K562 (cell line): ENCODE data around the gene LRP1B. TPM values are rescaled to one million over a fixed set of nuclear protein-coding genes. Genes with fewer than 3 reads are reported as not detected.

Experiments
- ATAC-seq: fragments of 200-7000 bp; cut with Tn5 transposase; 3 replicates; pipeline ENCODE4 v1.9.1; 2020; ENCODE audit warnings: moderate library complexity
- BruUV-seq: library from RNA; stranded (reverse); fragments of 400-500 nt; replicated peaks from 2 replicates; lab custom pipeline; 2021; lab: Mats Ljungman, UMichigan
- CTCF ChIA-PET: fragments of 300-600 bp; formaldehyde crosslinking; extraction: SDS; loops from one replicate; lab custom pipeline; 2021; ENCODE audit warnings: low intra/inter-chr PET ratio; lab: Yijun Ruan, JAX
- POLR2A ChIA-PET: fragments of 300-600, 350-650 bp; sonication (Branson Sonifier 250); formaldehyde crosslinking; extraction: SDS; loops from one replicate; lab custom pipeline; 2021; ENCODE audit warnings: antibody characterized with exemption, inconsistent platforms; lab: Yijun Ruan, JAX
- DNase-seq, 4 experiments: peaks; one replicate each; pipeline versions ENCODE4 v3.0.0 to v3.0.0-alpha.2; 2011 to 2018; ENCODE audit warnings: low spot score in 3 of 4, mixed read lengths in 3 of 4; ENCODE audit errors: extremely low read depth in 1 of 4
- FAIRE-seq: peaks from 2 replicates; lab custom pipeline; 2011; peaks lifted over from hg19 to GRCh38; lab: Jason Lieb, UNC
- H2AFZ ChIP-seq: 2 replicates; pipeline ENCODE4 v1.6.0; 2011; ENCODE audit warnings: low read depth, low read length, control low read depth, inconsistent platforms
- H3K27ac ChIP-seq: fragments of 200-600 bp; 3 replicates; pipeline ENCODE4 v1.8.0; 2011; ENCODE audit warnings: low read depth, mild to moderate bottlenecking, control low read depth, inconsistent platforms, low read length, moderate library complexity, mixed read lengths; ENCODE audit errors: extremely low read depth
- H3K27me3 ChIP-seq, 2 experiments: fragments of 300-600 bp in 1 of 2; 2 replicates in 1 of 2; 3 replicates in 1 of 2; pipeline versions ENCODE4 v1.6.0 to v1.8.0; 2011; ENCODE audit warnings: inconsistent platforms in 2 of 2, low read length in 2 of 2, mild to moderate bottlenecking in 1 of 2, mixed read lengths in 1 of 2, moderate library complexity in 1 of 2; ENCODE audit not compliant: control insufficient read depth in 2 of 2, insufficient read depth in 2 of 2
- H3K36me3 ChIP-seq: fragments of 300-600 bp; 3 replicates; pipeline ENCODE4 v1.8.0; 2011; ENCODE audit warnings: mild to moderate bottlenecking, low read length, inconsistent platforms; ENCODE audit not compliant: control insufficient read depth, insufficient read depth
- H3K4me1 ChIP-seq, 2 experiments: fragments of 200-600 bp in 1 of 2; replicated peaks in 1 of 2; 2 replicates in 1 of 2; 3 replicates in 1 of 2; pipeline versions ENCODE4 v1.5.1 to v1.8.0; 2011; ENCODE audit warnings: inconsistent platforms in 2 of 2, low read length in 2 of 2, mild to moderate bottlenecking in 1 of 2, mixed read lengths in 1 of 2, moderate library complexity in 1 of 2; ENCODE audit not compliant: control insufficient read depth in 2 of 2, insufficient read depth in 2 of 2
- H3K4me2 ChIP-seq: 2 replicates; pipeline ENCODE4 v1.6.1; 2011; ENCODE audit warnings: low read length, control low read depth, inconsistent platforms, mixed read lengths; ENCODE audit not compliant: insufficient read depth
- H3K4me3 ChIP-seq: fragments of 200-600 bp; sonication (generic), shearing (Covaris generic); 2 replicates; pipeline ENCODE4 v1.5.1; 2016; ENCODE audit warnings: control low read depth, inconsistent platforms
- H3K79me2 ChIP-seq: fragments of 200-600 bp; 3 replicates; pipeline ENCODE4 v1.8.0; 2011; ENCODE audit warnings: low read length, inconsistent platforms; ENCODE audit not compliant: control insufficient read depth, insufficient read depth
- H3K9ac ChIP-seq, 2 experiments: 2 replicates each; pipeline versions ENCODE4 v1.6.0 to v1.6.1; 2011; ENCODE audit warnings: low read depth in 2 of 2, low read length in 2 of 2, control low read depth in 1 of 2, inconsistent platforms in 1 of 2, mild to moderate bottlenecking in 1 of 2, mixed read lengths in 1 of 2; ENCODE audit not compliant: insufficient read depth in 1 of 2
- H3K9me1 ChIP-seq: one replicate; pipeline ENCODE4 v1.6.0; 2011; ENCODE audit warnings: inconsistent platforms, mild to moderate bottlenecking, low read length, moderate library complexity; ENCODE audit not compliant: control insufficient read depth, insufficient read depth
- H3K9me3 ChIP-seq: replicated peaks from 2 replicates; pipeline ENCODE4 v1.5.1; 2011; ENCODE audit warnings: low read depth, low read length, inconsistent platforms; ENCODE audit not compliant: control insufficient read depth, insufficient read depth
- H4K20me1 ChIP-seq: replicated peaks from 2 replicates; pipeline ENCODE4 v1.6.1; 2011; ENCODE audit warnings: low read length, inconsistent platforms, mixed read lengths; ENCODE audit not compliant: control insufficient read depth, insufficient read depth
- BCL6 ChIP-seq: fragments of 250-450 bp; sonication (Bioruptor Pico); IDR thresholded peaks from 2 replicates; pipeline ENCODE4 v1.4.0; 2020
- CBX1 ChIP-seq: sonication (generic); IDR thresholded peaks from 2 replicates; pipeline ENCODE4 v1.6.1; 2016; ENCODE audit warnings: antibody characterized with exemption, low read depth, mild to moderate bottlenecking
- JUNB ChIP-seq: fragments of 450-650 bp; formaldehyde crosslinking; conservative IDR thresholded peaks from 2 replicates; pipeline ENCODE4 v1.4.0; 2020; ENCODE audit warnings: mild to moderate bottlenecking
- KAT7 ChIP-seq: sonication (generic); formaldehyde crosslinking; IDR thresholded peaks from 2 replicates; pipeline ENCODE4 v1.8.0; 2022; ENCODE audit warnings: missing genetic modification reagents, mild to moderate bottlenecking, borderline replicate concordance
- KLF13 ChIP-seq: fragments of 450-650 bp; IDR thresholded peaks from 2 replicates; pipeline ENCODE4 v1.6.1; 2016; ENCODE audit warnings: missing genetic modification characterization, low read depth, mild to moderate bottlenecking, missing compliant biosample characterization, moderate library complexity, borderline replicate concordance
- MCM3 ChIP-seq: fragments of 450-650 bp; IDR thresholded peaks from 2 replicates; pipeline ENCODE4 v1.6.1; 2016
- MTA2 ChIP-seq: fragments of 450-650 bp; IDR thresholded peaks from 2 replicates; pipeline ENCODE4 v1.6.1; 2016; ENCODE audit warnings: low read depth
- NFATC3 ChIP-seq: fragments of 450-650 bp; IDR thresholded peaks from 2 replicates; pipeline ENCODE4 v1.6.1; 2017; ENCODE audit warnings: mild to moderate bottlenecking
- NFRKB ChIP-seq: fragments of 450-650 bp; IDR thresholded peaks from 2 replicates; pipeline ENCODE4 v1.6.1; 2016; ENCODE audit warnings: low read depth
- SFPQ ChIP-seq: fragments of 200-400 bp; formaldehyde crosslinking; IDR thresholded peaks from 2 replicates; pipeline ENCODE4 v1.6.1; 2017; ENCODE audit warnings: mild to moderate bottlenecking, low read depth, low read length, moderate library complexity
- SIN3A ChIP-seq, 2 experiments: fragments of 150-350 bp in 1 of 2; IDR thresholded peaks; 2 replicates each; pipeline ENCODE4 v1.6.1; 2011 to 2016; ENCODE audit warnings: borderline replicate concordance in 2 of 2, low read depth in 2 of 2, low read length in 2 of 2, mild to moderate bottlenecking in 2 of 2, moderate library complexity in 2 of 2; ENCODE audit not compliant: control insufficient read depth in 1 of 2
- SLC30A9 ChIP-seq: fragments of 250-450 bp; sonication (Bioruptor Pico); IDR thresholded peaks from 2 replicates; pipeline ENCODE4 v1.8.0; 2022; ENCODE audit warnings: mild to moderate bottlenecking, moderate library complexity
- SMAD4 ChIP-seq: fragments of 250-450 bp; sonication (Bioruptor Pico); conservative IDR thresholded peaks from 2 replicates; pipeline ENCODE4 v1.8.0; 2021; ENCODE audit warnings: inconsistent platforms, mild to moderate bottlenecking, moderate library complexity
- SMARCB1 ChIP-seq: IDR thresholded peaks from 2 replicates; pipeline ENCODE4 v1.6.1; 2011; ENCODE audit warnings: improper control_type of control experiment, low read depth; ENCODE audit not compliant: insufficient read length
- SMC3 ChIP-seq: conservative IDR thresholded peaks from 2 replicates; pipeline ENCODE4 v1.6.1; 2011; ENCODE audit warnings: low read depth, low read length, improper control_type of control experiment; ENCODE audit not compliant: insufficient read depth
- ZNF511 ChIP-seq: sonication (generic); formaldehyde crosslinking; IDR thresholded peaks from 2 replicates; pipeline ENCODE4 v1.8.0; 2022; ENCODE audit warnings: mild to moderate bottlenecking, missing genetic modification reagents
- WGBS: fragments of 100-300 bp; shearing (Covaris generic); methylation state at CpG from one replicate; pipeline ENCODE4 v1.1.6; 2016; ENCODE audit warnings: low coverage, mixed read lengths; ENCODE audit not compliant: insufficient coverage; ENCODE audit errors: missing lambda C conversion rate; 5-methylcytosine and 5-hydroxymethylcytosine counted together
- in situ Hi-C: fragments of 300-500 bp; cut with MboI; formaldehyde crosslinking; loops from 4 replicates; pipeline ENCODE4 v1.15.0; 2018; ENCODE audit warnings: inconsistent platforms, mixed read lengths
- intact Hi-C: fragments of 100-400 bp; cut with micrococcal nuclease; formaldehyde crosslinking; loops from 2 replicates; pipeline ENCODE4 v1.14.2; 2022
- polyA plus RNA-seq, 8 experiments: library from polyadenylated mRNA; depleted of rRNA in 4 of 8; stranded (reverse) in 5 of 8; unstranded in 3 of 8; fragments of >200 nt; fragmentation: Nextera tagmentation in 2 of 8; fragmentation: Illumina TruSeq in 1 of 8; extraction: Ambion mirVana in 2 of 8; extraction: Trizol in 1 of 8; gene quantifications; 2 replicates each; pipeline versions ENCODE4 v1.2.1 to v1.2.3, GENCODE V29; 2011 to 2014; ENCODE audit warnings: inconsistent platforms in 1 of 8, missing spikeins in 1 of 8
- total RNA-seq, 7 experiments: library from RNA; depleted of rRNA in 6 of 7; stranded (reverse); fragments of >200 nt in 6 of 7; fragmentation: Illumina TruSeq in 2 of 7; extraction: Trizol in 2 of 7; gene quantifications; 2 replicates each; pipeline versions ENCODE4 v1.2.1 to v1.2.3, GENCODE V29; 2011 to 2021; ENCODE audit warnings: low replicate concordance in 1 of 7
- TF ChIP-seq, protein P1 (sequence below): sonication (generic); formaldehyde crosslinking; IDR thresholded peaks from 2 replicates; pipeline ENCODE4 v1.9.0; 2022; ENCODE audit warnings: mild to moderate bottlenecking, missing genetic modification reagents

Gene LRP1B
- total and polyA plus RNA-seq, 9 of the 15 experiments (the other 6 are each of a cell fraction or from before 2014, with no cell fraction given): not detected

GRCh38 chr2:140363131-140363530 is 1767.7 kb downstream of the LRP1B start (continued):
- no peak for TF ChIP-seq KAT7 (CRISPR knock-in tag)
- TF ChIP-seq NFATC3: no peak
- no peak for TF ChIP-seq SMARCB1
- no peak for TF ChIP-seq SLC30A9 (CRISPR knock-in tag)
- no peak for TF ChIP-seq ZNF511
- TF ChIP-seq JUNB (CRISPR knock-in tag): no peak
- TF ChIP-seq BCL6: no peak
- TF ChIP-seq SMC3: no peak

- Histone ChIP-seq H3K4me3 (no peak overlapping the region), H3K4me2 (no peak overlapping the region), H3K27ac (no peak overlapping the region), H2AFZ (no peak overlapping the region), H3K36me3 (no peaks in the 10 kb centered on the region), H3K9me1 (no peaks in the 10 kb centered on the region), H3K79me2 (no peaks in the 10 kb centered on the region), H4K20me1 (no peaks in the 10 kb centered on the region), H3K9me3 (no peaks in the 10 kb centered on the region), H3K9ac (no peak overlapping the region), H3K4me1 (no peaks in the 10 kb centered on the region), H3K27me3 (no peaks in the 10 kb centered on the region)
- ATAC-seq (no peak), DNase-seq (no peak), FAIRE-seq (no peak)
- in situ Hi-C loops (no loop called here), intact Hi-C loops (no loop called here)
- WGBS: 0% methylated on average over 1 of the region's 1 CpG
- BruUV-seq: no TSS peak
- POLR2A ChIA-PET: no interaction called here
- TF ChIP-seq MCM3: no peak
- TF ChIP-seq, protein P1, sequence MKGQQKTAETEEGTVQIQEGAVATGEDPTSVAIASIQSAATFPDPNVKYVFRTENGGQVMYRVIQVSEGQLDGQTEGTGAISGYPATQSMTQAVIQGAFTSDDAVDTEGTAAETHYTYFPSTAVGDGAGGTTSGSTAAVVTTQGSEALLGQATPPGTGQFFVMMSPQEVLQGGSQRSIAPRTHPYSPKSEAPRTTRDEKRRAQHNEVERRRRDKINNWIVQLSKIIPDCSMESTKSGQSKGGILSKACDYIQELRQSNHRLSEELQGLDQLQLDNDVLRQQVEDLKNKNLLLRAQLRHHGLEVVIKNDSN (CRISPR knock-in tag): no peak
- TF ChIP-seq KLF13 (tag): no peak
- TF ChIP-seq NFRKB: no peak
- no peak for TF ChIP-seq SIN3A (IDR thresholded peaks at IDR 0.05; ENCODE audit: borderline replicate concordance in 2 of 2, control insufficient read depth in 1 of 2, low read depth in 2 of 2, low read length in 2 of 2)
- TF ChIP-seq CBX1: no peak
- no peak for TF ChIP-seq SMAD4
- TF ChIP-seq SFPQ: no peak
- TF ChIP-seq MTA2: no peak
- CTCF ChIA-PET: no interaction called here
Observed at GRCh38 chr2:140362361-140362760, 1768.5 kb downstream of the LRP1B start.
